A549 treated with CpdA at 1 μM for 4 hours (cell line): ENCODE measurements around the gene SCNN1A. TPM values are rescaled to one million over a fixed set of nuclear protein-coding genes. Genes with fewer than 3 reads are reported as not detected.

Source experiments
- total RNA-seq: library from RNA; stranded (reverse); fragments of 200-300 nt; extraction: Qiagen RNA extraction; gene quantifications from 5 replicates; pipeline ENCODE4 v1.2.3, GENCODE V29; 2022; ENCODE audit warnings: low read depth

SCNN1A gene
- 2.6 to 6.0 TPM (median 3.6 TPM) in 5 replicates for total RNA-seq

DNA sequence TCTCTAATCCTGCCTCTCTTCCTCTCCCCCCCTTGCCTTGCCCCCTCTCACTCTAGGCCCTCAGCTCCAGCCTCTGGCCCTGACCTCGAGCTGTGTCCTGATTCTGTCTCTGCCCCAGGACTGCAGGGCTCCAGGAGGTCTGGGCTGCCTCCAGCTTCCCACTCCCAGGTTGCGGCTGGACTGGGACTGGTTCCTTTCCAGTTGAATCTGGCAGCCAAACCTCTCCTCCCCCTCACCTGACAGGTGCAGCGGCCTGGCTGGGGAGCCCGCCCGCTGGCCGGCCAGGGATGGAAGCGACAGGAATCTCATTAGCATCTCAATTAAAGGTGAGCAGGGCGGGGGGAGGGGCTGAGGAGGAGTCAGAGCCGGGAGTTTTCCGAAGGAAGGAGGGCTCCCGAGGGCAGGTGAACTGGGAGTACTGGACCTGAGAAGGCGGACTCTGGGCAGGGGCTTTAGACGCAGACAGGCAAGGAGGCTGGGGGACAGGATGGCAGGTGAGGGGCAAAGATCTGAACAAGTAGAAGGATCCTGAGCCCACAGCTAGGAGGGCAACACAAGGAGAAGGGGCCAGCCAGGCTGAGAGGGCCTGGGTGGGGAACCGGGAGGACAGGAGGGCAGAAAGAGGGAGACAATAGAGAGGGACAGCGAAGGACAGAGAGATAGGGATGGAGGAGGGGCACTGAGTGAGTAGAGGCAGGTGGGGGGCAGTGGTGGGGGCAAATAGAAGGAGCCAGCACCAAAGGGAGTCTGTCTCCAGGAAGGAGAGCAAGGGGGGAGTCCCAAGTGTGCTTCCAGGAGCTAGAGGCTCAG lies at the start of gene SCNN1A:
TSS of gene SCNN1A (minus strand) at position 295 of the 810 bp plus-strand sequence. CDS start 780 bp downstream, outside the sequence.

DNA sequence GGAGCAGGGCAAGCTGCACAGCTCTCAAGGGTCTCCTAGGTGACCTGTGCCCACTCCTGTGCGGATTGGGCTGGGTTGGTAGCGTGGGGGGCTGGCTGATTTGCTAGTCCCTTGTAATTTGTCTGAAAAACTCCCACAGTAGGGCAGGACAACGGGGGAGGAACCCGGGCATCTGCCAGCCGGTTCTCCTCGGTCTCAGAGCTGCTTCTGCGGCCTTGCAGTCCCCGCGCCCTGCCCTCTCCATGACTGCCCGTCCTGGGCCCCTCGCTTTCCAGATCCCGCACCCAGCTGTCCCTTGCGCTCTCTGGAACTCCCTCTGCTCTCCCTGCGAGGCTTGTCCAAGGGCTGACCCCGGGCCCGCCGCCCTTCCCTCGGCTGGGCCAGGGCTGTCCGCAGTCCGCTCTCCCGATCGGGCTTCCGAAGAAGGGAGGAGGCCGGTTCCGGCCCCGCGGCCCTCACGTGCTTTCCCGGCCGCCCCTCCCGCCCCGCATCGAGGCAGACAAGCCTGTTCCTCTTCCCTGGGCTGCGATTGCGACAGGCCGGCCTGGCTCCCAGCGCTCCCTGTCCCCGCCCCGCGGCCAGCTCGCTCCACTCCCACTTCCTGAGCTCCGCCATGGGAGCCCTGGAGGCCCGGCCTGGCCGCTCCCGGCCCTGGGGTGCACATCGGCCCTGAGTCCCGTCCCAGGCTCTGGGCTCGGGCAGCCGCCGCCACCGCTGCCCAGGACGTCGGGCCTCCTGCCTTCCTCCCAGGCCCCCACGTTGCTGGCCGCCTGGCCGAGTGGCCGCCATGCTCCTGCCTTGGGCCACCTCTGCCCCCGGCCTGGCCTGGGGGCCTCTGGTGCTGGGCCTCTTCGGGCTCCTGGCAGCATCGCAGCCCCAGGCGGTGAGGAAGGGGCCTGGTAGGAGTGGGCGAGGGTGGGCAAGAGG lies 8.5 kb upstream of the SCNN1A start, which contains the start of gene LTBR:
TSS of gene LTBR (plus strand) at position 591 of the 927 bp plus-strand sequence. CDS start at position 788, 197 bp downstream.

DNA sequence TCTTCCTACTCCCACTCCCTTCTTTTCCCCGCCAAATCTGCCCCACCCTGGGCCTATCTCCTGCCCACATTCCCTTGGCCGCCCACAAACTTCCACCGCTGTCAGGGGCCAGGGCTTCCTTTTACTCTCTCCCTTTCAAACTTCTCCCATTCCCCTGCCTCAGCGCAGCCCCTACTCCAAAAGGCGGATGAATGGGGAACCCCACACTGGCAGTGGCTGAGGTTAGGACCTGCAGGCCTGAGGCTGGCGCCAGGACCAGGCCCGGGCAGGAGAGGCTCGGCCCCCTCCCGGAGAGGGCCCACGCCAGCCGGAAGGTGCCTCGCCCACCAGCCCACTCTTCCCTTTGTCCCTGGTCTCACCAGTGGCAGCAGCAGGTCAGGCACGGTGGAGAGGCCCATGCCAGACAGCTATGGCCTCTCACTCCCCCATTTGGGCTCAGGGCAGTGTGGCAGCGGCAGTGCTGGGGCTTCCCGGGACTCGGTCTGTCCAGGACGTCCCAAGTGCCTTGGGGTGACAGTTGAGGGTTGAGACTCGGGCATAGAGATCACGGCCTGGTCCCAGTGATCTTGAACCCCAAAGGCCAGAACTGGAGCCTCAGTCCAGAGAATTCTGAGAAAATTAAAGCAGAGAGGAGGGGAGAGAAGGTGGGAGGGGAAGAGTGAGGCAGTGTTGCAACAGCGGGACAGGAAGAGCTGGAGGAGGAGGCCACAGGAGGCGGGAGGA lies 33.8 kb downstream of the SCNN1A start, which contains the start of gene TNFRSF1A:
TSS of gene TNFRSF1A (minus strand) at position 660 of the 723 bp plus-strand sequence. CDS start at position 398, 262 bp downstream.

Other genes with a start within 250 kb of the SCNN1A start
- gene CD9, start 175.2 kb downstream of the SCNN1A start, total RNA-seq: 237 to 263 TPM (median 254 TPM) in 5 replicates
- 0.15 to 0.54 TPM (median 0.17 TPM) in 5 replicates for gene PLEKHG6, start 64.9 kb downstream of the SCNN1A start, total RNA-seq
- 321 to 616 TPM (median 448 TPM) in 5 replicates for gene TNFRSF1A, start 33.5 kb downstream of the SCNN1A start, total RNA-seq
- 165 to 193 TPM (median 184 TPM) in 5 replicates for gene LTBR, start 8.6 kb upstream of the SCNN1A start, total RNA-seq
- gene CD27, start 69.4 kb upstream of the SCNN1A start, total RNA-seq: not detected in 5 replicates
- gene TAPBPL, start 76.5 kb upstream of the SCNN1A start, total RNA-seq: 3.3 to 4.0 TPM (median 3.5 TPM) in 5 replicates
- 9.3 to 14.6 TPM (median 11.5 TPM) in 5 replicates for gene VAMP1, start 95.1 kb upstream of the SCNN1A start, total RNA-seq
- 309 to 338 TPM (median 322 TPM) in 5 replicates for gene MRPL51, start 117.7 kb upstream of the SCNN1A start, total RNA-seq
- gene NCAPD2, start 118.5 kb upstream of the SCNN1A start, total RNA-seq: 61.0 to 81.2 TPM (median 71.4 TPM) in 5 replicates
- 6,616 to 9,315 TPM (median 8,933 TPM) in 5 replicates for gene GAPDH, start 159.0 kb upstream of the SCNN1A start, total RNA-seq
- gene IFFO1, start 180.5 kb upstream of the SCNN1A start, total RNA-seq: 2.2 to 3.2 TPM (median 2.3 TPM) in 5 replicates
- 105 to 124 TPM (median 114 TPM) in 5 replicates for gene NOP2, start 192.7 kb upstream of the SCNN1A start, total RNA-seq
- 64.4 to 86.3 TPM (median 68.7 TPM) in 5 replicates for gene CHD4, start 231.8 kb upstream of the SCNN1A start, total RNA-seq